ENCODE data around the gene QRFPR.

- TF ChIP-seq, protein P1, sequence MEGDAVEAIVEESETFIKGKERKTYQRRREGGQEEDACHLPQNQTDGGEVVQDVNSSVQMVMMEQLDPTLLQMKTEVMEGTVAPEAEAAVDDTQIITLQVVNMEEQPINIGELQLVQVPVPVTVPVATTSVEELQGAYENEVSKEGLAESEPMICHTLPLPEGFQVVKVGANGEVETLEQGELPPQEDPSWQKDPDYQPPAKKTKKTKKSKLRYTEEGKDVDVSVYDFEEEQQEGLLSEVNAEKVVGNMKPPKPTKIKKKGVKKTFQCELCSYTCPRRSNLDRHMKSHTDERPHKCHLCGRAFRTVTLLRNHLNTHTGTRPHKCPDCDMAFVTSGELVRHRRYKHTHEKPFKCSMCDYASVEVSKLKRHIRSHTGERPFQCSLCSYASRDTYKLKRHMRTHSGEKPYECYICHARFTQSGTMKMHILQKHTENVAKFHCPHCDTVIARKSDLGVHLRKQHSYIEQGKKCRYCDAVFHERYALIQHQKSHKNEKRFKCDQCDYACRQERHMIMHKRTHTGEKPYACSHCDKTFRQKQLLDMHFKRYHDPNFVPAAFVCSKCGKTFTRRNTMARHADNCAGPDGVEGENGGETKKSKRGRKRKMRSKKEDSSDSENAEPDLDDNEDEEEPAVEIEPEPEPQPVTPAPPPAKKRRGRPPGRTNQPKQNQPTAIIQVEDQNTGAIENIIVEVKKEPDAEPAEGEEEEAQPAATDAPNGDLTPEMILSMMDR (IDR thresholded peaks at IDR 0.05): no peak
- no peak for TF ChIP-seq POLR2A (IDR thresholded peaks at IDR 0.05)
Observed at GRCh38 chr4:121376097-121376496, 4.7 kb downstream of the QRFPR start.

Measured in uterus (tissue), 2 donors.